ENCODE measurements around the gene XAB2.
A peak's percentile ranks its signal among the peaks of the same experiment; 100 is the strongest.

XAB2 gene

DNA sequence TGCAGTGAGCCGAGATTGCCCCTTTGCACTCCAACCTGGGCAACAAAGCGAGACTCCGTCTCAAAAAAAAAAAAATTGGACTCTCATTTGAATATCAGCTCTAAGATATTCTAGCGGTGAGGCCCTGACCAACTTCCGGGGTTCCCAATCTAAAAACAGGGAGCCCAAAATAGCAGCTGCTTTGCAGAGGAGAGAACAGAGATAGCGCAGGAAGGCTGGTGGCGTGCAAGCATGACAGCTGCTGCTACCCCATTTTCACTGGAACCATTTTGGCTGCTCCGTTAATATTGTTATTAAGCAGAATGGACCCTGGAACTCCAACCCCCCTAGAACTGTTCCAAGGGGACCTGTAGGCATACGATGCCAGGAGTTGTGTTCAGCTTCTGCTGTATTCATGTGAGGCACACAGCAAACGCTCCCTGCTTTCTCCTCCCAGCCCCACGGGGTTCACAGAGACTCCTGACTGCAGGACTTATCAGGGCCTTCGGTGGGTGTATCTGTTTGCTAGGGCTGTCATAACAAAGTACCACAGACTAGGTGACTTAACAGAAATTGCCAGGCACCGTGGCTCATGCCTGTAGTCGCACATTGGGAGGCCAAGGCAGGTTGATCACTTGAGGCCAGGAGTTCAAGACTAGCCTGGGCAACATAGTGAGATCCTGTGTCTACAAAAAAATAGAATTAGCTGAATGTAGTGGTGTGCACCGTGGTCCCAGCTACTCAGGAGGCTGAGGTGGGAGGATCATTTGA, 19.1 kb upstream of the XAB2 start:
- DNase-seq = no peak

DNA sequence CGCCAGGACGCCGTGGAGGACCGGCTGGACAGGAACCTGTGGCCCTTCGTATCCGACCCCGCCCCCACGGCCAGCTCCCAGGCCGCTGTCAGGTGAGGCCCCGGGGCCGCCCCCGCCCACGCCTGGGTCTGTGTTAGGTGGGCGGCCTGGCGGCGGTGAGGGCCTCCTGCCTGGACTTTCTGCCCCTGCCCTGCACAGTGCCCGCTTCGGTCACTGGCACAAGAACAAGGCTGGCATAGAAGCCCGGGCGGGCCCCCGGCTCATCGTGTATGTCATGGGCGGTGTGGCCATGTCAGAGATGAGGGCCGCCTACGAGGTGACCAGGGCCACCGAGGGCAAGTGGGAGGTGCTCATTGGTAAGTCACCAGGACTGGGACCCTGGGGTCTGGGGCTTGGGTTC, 17.8 kb upstream of the XAB2 start:
- DNase-seq = no peak

DNA sequence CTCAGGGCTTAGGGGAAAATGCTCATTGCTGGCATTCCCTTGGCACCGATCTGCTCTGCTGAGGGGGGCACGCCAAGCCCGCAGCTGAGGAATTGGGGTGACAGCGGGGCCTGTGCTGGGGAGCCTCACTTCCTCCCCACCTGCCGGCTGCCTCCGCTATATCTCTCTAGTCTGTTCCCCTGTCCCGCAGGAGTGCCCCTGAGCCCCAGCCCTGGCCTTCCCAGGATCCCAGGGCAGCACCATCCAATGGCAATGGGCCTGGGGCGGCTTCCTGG, 17.0 kb upstream of the XAB2 start:
- DNase-seq = no peak

DNA sequence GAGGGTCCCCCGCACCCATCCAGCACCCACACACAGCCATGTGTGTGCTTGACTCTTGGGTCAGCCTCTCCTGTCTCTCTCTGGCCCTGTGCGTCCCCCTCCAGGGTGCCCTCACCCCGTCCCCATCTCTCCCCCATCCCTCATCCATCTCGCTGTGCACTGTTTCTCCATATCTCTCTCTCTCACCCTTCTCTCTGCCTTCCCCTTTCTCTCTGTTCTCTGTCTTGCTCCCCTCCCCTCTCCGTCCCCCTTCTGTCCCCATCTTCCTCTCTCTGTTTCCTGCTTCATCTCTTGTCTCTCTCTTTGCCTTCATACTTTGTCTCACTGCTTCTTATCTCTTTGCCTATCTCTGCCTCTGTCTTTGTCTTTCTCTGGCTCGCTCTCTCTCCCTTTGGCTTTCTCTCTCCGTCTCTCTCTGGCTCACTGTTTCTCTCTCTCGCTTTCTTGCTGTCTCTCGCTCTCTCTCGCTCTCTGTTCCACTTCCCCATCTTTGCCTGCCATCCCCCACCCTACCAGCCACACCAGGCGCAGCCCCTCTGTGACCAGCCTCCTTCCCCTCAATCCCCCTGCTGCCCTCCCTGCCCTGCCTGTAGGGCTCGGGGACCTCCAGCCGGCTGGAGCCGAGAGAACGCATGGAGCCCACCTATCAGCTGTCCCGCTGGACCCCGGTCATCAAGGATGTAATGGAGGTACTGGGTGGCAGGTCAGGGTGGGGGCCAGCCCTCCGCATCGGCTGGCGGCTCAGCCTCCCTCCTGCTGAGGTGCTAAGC, 16.5 kb upstream of the XAB2 start:
- no peak for DNase-seq

DNA sequence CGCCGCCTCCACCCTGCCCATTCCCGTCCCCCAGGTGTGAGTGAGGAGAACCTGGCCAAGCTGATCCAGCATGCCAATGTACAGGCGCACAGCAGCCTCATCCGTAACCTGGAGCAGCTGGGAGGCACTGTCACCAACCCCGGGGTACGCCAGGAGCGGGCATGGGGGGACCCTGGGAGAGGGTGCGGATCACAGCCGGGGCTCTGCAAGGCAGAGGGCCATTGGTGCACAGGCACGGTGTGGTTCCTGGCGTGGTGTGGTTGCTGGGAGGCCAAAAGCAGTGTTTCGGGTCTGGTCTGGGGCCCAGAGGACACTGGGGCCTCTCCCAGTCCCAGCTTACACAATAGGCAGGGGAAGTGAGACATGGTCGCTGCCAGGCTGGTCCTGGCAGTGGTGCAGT, 15.8 kb upstream of the XAB2 start:
- DNase-seq = no peak

DNA sequence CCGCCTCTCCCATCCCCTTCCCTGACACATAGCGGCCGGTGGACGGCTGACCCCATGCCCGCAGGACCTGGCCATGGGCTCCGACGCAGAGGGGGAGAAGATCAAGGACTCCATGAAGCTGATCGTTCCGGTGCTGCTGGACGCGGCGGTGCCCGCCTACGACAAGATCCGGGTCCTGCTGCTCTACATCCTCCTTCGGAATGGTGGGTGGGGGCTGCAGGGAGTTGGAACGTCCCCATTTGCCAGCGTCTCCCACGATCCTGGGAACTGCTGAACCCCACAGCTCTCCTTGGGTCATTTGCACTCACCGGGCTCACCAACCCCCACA, 15.2 kb upstream of the XAB2 start:
- no peak for DNase-seq

DNA sequence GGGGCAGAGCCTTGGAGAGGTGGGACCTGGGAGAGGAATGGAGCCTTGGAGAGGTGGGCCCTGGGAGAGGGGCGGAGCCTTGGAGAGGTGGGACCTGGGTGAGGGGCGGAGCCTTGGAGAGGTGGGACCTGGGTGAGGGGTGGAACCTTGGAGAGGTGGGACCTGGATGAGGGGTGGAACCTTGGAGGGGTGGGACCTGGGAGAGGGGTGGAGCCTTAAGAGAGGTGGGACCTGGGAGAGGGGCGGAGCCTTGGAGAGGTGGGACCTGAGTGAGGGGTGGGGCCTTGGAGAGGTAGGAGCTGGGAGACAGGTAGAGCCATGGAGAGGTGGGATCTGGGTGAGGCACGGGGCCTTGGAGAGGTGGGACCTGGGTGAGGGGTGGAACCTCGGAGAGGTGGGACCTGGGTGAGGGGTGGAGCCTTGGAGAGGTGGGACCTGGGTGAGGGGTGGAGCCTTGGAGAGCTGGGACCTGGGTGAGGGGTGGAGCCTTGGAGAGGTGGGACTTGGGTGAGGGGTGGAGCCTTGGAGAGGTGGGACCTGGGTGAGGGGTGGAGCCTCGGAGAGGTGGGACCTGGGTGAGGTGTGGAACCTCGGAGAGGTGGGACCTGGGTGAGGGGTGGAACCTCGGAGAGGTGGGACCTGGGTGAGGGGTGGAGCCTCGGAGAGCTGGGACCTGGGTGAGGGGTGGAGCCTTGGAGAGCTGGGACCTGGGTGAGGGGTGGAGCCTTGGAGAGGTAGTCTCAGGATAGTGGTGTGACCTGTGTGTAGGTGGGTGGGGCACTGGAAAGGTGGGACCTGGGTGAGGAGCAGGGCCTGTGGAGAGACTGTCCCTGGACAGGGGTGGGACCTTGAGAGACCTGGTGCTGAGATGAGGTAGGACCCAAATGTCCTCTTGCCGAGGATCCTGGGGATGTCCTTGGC, 14.5 kb upstream of the XAB2 start:
- DNase-seq = peak; percentile 14

DNA sequence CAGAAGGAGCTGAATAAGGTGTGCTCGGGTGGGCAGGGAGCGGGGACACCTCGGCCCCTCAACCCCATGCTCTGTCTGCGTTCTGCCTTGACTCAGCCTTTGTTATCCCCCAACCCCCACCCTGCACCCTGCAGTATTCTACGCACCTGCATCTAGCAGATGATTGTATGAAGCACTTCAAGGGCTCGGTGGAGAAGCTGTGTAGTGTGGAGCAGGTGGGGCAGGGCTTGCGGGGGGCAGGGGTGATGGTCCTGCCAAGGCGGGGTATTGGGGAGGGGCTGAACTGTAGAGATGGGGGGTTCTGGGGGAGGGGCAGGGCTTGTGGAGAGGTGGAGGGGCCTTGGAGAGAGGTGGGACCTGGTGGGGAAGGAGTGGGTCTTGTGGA, 13.7 kb upstream of the XAB2 start:
- no peak for DNase-seq

DNA sequence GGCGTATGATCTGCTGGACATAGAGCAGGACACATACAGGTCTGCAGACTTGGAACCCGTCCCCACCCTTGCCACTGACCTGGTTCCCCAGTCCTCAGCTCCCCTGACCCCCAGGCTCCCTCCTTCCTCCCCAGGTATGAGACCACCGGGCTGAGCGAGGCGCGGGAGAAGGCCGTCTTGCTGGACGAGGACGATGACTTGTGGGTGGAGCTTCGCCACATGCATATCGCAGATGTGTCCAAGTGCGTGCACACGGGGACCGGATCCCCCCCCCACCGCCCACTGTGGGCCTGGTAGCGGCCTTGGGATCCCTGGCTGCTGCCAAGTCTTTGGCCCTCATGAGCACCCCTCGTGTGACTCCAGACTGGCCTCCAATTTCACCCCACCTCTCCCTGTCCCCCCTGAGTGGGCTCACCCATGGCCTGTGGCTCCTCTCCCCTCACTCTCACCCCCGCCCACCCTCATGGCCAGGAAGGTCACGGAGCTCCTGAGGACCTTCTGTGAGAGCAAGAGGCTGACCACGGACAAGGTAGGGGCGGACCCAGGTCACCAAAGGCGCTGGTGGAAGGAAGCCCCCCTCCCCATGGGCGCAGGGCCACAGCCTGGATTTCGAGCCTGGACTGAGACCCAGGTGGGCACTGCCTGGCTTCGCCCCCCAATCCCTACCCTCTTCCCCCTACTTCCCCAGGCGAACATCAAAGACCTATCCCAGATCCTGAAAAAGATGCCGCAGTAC, 13.1 kb upstream of the XAB2 start:
- no peak for DNase-seq

DNA sequence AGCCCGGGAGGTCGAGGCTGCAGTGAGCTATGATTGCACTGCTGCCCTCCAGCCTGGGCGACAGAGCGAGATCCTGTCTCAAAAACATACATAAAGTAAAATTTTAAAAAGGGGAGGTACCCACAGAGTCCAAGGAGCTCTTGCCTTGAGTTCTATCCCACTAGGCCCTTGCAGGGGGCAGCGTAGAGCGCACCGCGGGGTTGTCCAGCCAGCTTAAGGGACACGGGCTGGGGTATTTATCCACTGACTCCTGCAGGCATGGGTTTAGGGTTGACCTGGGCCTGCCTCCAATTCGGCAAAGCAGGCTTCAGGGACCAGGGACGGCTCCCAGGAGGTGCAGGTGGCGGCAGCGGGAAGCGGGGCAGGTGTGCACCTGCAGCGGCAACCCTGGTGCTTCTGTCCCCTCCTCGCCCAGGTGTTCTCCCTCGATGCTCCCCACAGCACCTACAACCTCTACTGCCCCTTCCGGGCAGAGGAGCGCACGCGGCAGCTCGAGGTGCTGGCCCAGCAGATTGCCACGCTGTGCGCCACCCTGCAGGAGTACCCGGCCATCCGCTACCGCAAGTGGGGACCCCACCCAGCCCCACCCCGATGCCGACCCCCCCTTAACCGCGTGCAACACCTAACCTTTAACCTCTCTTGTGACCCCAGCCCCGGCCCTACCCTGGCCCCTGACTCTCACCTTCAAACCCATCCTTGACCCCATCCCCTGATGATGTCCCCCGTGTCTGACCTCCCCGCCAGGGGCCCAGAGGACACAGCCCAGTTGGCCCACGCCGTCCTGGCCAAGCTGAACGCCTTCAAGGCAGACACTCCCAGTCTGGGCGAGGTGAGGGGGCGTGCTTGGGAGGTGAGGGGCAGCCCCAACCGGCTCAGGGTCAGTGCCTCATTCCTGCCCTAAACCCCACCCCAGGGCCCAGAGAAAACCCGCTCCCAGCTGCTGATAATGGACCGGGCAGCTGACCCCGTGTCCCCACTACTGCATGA, 12.2 kb upstream of the XAB2 start:
- DNase-seq = no peak

DNA sequence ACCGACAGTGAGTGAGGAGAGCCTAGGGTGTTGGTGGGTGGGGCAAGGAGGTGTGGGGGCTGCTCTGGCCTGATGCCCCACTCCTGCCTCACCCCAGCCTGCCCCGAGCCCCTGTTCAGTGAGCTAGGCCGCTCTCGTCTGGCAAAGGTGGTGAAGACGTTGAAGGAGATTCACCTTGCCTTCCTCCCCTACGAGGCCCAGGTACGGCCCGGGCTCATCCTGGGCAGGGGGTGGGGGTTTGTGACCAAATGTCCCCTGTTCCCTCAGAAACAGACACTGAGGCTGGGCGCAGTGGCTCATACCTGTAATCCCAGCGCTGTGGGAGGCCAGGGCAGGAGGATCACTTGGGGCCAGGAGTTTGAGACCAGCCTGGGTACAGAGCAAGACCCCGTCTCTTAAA, 11.5 kb upstream of the XAB2 start:
- DNase-seq = no peak

DNA sequence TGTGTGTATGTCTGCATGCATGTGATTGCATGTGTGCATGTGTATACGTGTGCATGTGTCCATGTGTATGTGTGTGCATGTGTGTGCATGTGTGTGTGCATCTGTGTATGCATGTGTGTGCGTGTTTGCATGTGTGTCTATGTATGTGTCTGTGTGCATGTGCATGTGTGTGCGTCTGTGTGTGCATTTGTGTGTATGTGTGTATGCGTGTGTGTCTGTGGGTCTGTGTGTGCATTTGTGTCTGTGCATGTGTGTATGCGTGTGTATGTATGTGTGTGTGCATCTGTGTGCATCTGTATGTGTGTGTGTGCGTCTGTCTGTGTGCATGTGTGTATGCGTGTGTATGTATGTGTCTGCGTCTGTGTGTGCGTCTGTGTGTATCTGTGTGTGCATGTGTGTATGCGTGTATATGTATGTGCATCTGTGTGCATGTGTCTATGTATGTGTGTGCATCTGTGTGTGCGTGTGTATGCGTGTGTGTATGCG, 10.6 kb upstream of the XAB2 start:
- no peak for DNase-seq

DNA sequence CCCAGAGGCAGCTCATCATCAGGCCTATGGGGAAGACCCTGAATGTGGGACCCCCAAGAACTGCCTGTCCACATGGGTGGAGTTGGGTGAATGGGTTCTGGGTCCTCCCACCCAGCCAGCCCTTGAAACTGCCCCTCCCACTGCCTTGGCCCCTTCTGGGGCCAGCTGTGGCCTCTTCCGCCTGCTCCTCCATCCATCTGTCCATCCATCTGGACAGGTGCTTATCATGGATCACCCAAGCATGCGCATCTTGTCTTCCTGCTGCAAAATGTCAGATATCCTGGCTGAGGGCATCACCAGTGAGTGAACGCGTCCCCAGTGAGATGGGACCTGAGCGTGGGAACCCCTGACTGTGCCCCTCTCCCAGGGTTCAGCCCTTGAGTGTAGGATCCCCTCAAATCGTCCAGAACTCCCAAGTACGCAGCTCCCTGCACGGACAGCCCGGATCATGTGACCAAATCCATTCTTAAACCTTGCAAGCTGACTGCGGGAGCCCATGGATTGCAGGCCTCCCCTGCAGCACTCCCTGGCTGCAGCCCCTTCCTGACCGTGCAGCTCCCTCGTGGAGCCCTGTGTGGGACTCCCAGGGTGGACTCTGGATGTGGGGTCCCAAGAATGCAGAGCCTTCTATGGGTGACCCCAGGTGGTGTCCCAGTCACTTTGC, 9.6 kb upstream of the XAB2 start:
- no peak for DNase-seq

DNA sequence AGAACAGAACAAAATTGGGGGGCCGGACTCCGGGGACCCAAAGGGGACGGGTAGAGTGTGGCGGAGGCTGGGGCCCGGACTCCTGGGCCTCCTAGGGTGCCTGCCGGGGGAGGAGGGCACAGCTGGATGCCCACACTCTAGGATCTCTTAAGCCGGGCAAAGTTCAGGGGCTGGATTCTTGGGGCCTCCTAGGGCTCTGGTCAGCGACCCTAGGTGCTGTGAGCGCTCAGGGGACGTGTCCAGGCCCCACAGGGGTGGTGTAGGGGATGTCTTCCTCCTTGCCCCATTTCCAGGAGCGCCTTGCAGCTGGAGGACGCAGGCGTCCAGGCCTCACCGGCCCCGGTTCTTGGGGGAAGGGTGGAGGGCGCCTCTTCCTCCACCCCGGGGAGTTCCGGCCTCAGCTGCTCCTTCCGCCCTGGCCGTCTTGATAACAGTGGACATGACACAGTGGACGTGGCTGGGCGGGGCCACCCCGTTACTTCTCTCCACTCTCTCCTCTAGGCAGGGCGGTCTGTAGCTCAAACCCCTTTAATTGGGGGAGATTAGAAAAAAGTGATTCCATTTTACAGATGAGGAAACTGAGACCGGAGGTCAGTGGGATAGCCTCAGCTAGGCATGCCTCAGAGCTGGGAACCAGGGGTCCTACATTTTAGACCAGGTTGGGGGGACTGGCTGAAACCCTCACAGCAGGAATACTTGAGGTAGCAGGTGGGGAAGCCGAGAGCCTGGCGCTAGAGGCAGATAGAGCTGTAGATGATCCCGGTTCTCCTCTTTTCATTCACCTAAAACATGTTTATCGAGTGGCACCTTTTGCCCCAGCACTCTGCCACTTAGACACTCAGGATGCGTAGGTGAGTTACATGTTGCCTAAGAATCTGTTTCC, 8.3 kb upstream of the XAB2 start:
- DNase-seq = peak; percentile 18

DNA sequence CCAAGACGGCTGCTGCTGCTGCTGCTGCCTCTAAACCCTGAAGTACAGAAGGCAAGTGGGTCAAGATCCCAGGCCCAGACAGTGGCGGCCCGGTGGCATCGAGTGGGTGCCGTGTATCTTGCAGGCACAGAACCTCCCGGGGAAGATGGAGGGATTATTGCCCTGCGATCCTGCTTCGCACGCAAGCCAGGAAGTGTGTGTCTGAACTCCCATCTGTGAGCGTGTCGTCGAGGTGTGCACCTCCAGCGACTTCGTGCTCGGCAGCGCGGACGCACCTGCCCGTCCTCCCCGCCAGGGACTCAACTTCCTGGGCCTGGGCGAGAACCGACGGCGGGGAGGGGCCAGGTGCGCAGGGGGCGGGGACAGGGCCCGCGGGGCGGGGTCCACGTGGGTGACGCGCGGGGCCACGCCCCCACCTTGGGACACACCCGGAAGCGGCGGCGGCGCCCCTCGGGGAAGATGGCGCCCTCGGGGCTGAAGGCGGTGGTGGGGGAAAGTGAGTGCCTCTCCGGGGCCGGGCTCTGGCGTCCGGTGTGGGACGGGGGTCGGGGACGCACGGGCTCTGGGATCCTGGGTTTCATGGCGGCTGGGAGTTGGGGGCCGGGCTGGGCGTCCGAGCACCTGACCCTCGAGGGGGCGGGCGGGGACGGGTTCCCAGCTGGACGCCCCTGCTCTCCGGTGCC, 7.5 kb upstream of the XAB2 start, which contains the start of gene STXBP2:
Gene STXBP2 (plus strand): TSS at position 420 of the 683 bp plus-strand sequence. CDS start 40 bp downstream, at position 460.
- DNase-seq = peak; percentile 95

DNA sequence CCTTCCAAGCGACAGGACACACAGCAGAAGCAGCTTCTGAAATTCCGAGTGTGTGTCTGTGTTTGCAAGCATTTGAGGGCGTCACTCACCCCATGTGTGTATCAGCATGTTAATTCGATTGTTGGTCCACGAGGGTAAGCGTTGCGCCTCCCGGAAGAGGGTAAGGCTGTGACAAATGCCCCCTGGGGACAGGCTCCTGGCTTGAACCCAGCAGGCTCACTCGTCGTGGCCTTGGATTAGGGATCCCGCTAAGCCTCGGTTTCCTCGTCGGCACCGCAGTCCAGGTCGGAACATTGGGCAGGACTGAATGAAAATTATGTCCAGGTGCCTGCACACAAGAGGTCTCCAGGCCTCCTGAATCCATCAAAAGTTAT, 7.0 kb upstream of the XAB2 start:
- no peak for DNase-seq

DNA sequence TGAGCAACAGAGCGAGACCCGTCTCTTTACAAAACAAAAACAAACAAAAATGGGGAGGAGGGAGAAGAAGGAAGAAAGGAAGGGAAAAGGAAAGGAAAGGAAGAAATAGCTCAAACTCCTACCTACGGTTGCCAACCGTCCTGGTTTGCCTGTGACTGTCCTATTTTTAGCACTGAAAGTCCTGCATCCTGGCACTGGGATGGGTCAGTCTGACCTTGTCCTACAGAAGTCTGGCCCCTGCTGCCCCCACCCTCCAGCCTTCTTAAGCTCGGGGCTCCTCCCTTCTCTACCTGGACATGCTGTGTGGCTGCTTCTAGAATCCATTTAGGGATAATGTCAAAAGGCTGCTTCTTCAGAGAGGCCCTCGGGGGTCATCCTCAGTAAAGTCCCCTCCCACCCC, 6.3 kb upstream of the XAB2 start:
- no peak for DNase-seq

DNA sequence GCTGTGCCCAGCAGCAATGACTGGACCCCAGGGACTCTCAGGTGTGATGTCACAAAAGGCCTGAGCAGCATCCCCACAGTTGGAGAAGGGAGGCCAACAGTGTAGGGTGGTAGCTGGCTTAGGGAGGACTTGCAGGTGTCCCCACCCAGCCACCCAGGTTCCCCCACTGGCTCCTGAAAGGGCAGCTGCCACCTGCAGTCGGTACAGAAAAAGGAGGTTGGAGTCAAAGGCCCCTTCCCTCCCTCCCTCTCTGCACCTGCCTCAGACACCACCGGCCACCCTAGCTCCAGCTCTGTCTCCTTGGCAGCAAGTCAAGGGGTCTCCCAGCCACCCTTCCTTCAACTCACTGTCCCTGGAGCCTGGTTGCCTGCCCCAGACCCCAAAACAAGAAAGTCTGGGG, 4.4 kb upstream of the XAB2 start, which contains the start of gene PCP2:
Gene PCP2 (minus strand): TSS at position 22 of the 400 bp plus-strand sequence. CDS start 262 bp downstream, outside the sequence.
- DNase-seq = no peak
